Measurements from ENCODE around the gene LMAN2L. TPM values are rescaled to one million over a fixed set of nuclear protein-coding genes. Genes with fewer than 3 reads are reported as not detected.

LMAN2L gene
- total and polyA plus RNA-seq, 2 of the 8 experiments (the other 6 are each of a cell fraction or from before 2014, with no cell fraction given), result 14.3 to 17.6 TPM

DNA sequence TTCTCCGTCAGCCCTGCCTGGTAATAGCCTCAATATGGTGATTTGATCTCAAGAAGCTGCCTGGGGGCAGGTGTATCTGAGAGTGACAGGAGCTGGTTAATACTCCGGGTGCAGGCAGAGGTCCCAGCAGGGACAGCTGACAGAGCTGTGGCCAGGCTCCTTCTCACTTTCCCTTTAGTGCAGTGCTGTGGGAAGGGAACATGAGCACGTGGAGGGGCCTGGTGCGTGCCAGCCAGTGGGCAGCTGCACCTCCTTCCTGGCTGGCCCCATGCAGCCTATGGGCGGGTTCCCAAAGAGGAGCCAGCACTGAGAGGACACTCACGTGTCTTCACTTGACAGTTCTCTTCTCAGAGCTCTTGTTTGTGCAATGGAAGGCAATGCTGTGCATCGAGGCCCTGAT lies 29.9 kb upstream of the LMAN2L start:
- no peak overlapping the region for H3K9ac ChIP-seq (replicated peaks in 1 of 4; ENCODE audit: extremely low read depth in 1 of 4, low read depth in 3 of 4, low read length in 3 of 4)
- no peak overlapping the region for H2AFZ ChIP-seq (ENCODE audit: low read length)
- no peak overlapping the region for H3K56ac ChIP-seq (replicated peaks; ENCODE audit: insufficient read length, low read depth, low read length)
- no peak overlapping the region for H2AK5ac ChIP-seq (ENCODE audit: low read depth, low read length)
- no peaks in the 10 kb centered on the region for H3K23me2 ChIP-seq (ENCODE audit: low read depth, low read length)
- ChIA-PET CTCF (ENCODE audit: partially characterized antibody) (interaction anchor here (0.7 to 1.7 kb wide), 3 partner anchors 9 to 31 kb away, joined by 3 to 8 read pairs (median 5); no protein-coding TSS in a partner anchor), POLR2A (ENCODE audit: partially characterized antibody) (interaction anchor here (0.7 kb wide), 1 partner anchor 9 kb away, joined by 3 read pairs; the partner anchor contains the start of gene CNNM4)
- H3K18ac ChIP-seq (ENCODE audit: extremely low read depth, low read length), result no peak overlapping the region
- H3K4me3 ChIP-seq (ENCODE audit: extremely low read depth in 1 of 4, insufficient read depth in 2 of 4, low read depth in 3 of 4, low read length in 4 of 4), result no peak overlapping the region
- H3K9me3 ChIP-seq (ENCODE audit: insufficient read depth in 2 of 2, low read depth in 1 of 2, low read length in 1 of 2), result no peaks in the 10 kb centered on the region
- no peak overlapping the region for H2BK15ac ChIP-seq (ENCODE audit: low read length)
- H4K5ac ChIP-seq (ENCODE audit: insufficient read length, low read depth, low read length), result no peak overlapping the region
- DNase-seq (ENCODE audit: low read depth in 1 of 2, low spot score in 2 of 2) (no peak), FAIRE-seq (no peak)
- no peak overlapping the region for H3K14ac ChIP-seq (ENCODE audit: insufficient read length)
- peaks cover 15% of the 10 kb centered on the region for H3K79me1 ChIP-seq (ENCODE audit: low read depth, low read length)
- H3K4me2 ChIP-seq (ENCODE audit: insufficient read depth in 1 of 2, low read depth in 2 of 2, low read length in 2 of 2), result no peak overlapping the region
- WGBS, 2 experiments (ENCODE audit: extremely low coverage in 1 of 2, insufficient coverage in 1 of 2, insufficient read length in 1 of 2, insufficient replicate concordance in 2 of 2, low coverage in 1 of 2, low lambda C conversion rate in 2 of 2, missing lambda C conversion rate in 1 of 2), result 84% methylated on average over 6 of the region's 7 CpGs; no CpG with 5 or more reads in 1 of the 2 experiments
- H3K27ac ChIP-seq (ENCODE audit: low read depth, low read length), result no peak overlapping the region
- no peak overlapping the region for H2BK120ac ChIP-seq (replicated peaks; ENCODE audit: low read depth, low read length)
- no peaks in the 10 kb centered on the region for H3K27me3 ChIP-seq (replicated peaks in 1 of 4; ENCODE audit: control insufficient read depth in 3 of 4, extremely low read depth in 1 of 4, insufficient read depth in 3 of 4, low read length in 3 of 4)
- H2BK20ac ChIP-seq (ENCODE audit: low read length), result no peak overlapping the region
- H3K79me2 ChIP-seq (ENCODE audit: control insufficient read depth in 1 of 2, insufficient read depth in 2 of 2, low read length in 2 of 2), result peaks cover 0 to 12% of the 10 kb centered on the region in 2 experiments; a peak in 1 of 4 replicates
- no peak for TF ChIP-seq SIRT6 (IDR thresholded peaks at IDR 0.05; ENCODE audit: low read length)
- no peak for TF ChIP-seq MAFK (IDR thresholded peaks at IDR 0.05; ENCODE audit: low read depth, low read length)
- no peak for TF ChIP-seq SRF (IDR thresholded peaks at IDR 0.05; ENCODE audit: low read depth, low read length)
- TF ChIP-seq ZNF274 (IDR thresholded peaks at IDR 0.05; ENCODE audit: borderline replicate concordance, extremely low read depth, low read length), result no peak
- TF ChIP-seq SUZ12 (IDR thresholded peaks at IDR 0.05; ENCODE audit: low read length), result no peak
- TF ChIP-seq ATF2 (IDR thresholded peaks at IDR 0.05; ENCODE audit: low read length), result no peak
- no peak for TF ChIP-seq TCF12 (IDR thresholded peaks at IDR 0.05; ENCODE audit: low read depth, low read length)
- TF ChIP-seq ASH2L (IDR thresholded peaks at IDR 0.05; ENCODE audit: low read length), result no peak
- no peak for TF ChIP-seq PHF8 (conservative IDR thresholded peaks at IDR 0.05; ENCODE audit: low read depth, low read length)
- TF ChIP-seq SIN3A (conservative IDR thresholded peaks at IDR 0.05 in 1 of 2, IDR thresholded peaks at IDR 0.05 in 1 of 2; ENCODE audit: low read depth in 1 of 2, low read length in 2 of 2), result no peak
- TF ChIP-seq RFX5 (IDR thresholded peaks at IDR 0.05; ENCODE audit: borderline replicate concordance, low read depth, low read length), result no peak
- TF ChIP-seq SIX5 (IDR thresholded peaks at IDR 0.05; ENCODE audit: low read depth, low read length), result no peak
- H4K8ac ChIP-seq (ENCODE audit: extremely low read depth, insufficient read depth, low read length), result no peak overlapping the region
- no peak overlapping the region for H3K4ac ChIP-seq (replicated peaks; ENCODE audit: insufficient read length, low read depth, low read length)
- no peak overlapping the region for H4K91ac ChIP-seq (replicated peaks; ENCODE audit: insufficient read length, low read length)
- peaks cover 0 to 6% of the 10 kb centered on the region in 2 experiments for H4K20me1 ChIP-seq (replicated peaks in 1 of 2; ENCODE audit: control insufficient read depth in 1 of 2, insufficient read depth in 2 of 2, low read length in 2 of 2)
- no peak overlapping the region for H2BK12ac ChIP-seq (ENCODE audit: low read depth, low read length)
- H3K23ac ChIP-seq (ENCODE audit: insufficient read length), result no peak overlapping the region
- H2BK5ac ChIP-seq (ENCODE audit: low read depth, low read length), result no peak overlapping the region
- peaks cover 0 to 4% (median 0%) of the 10 kb centered on the region in 4 experiments; a peak in 3 of 7 replicates for H3K4me1 ChIP-seq (replicated peaks in 1 of 4; ENCODE audit: control insufficient read depth in 3 of 4, insufficient read depth in 4 of 4, low read length in 3 of 4)
- no peaks in the 10 kb centered on the region for H3K36me3 ChIP-seq (ENCODE audit: control insufficient read depth in 2 of 4, insufficient read depth in 4 of 4, low read length in 3 of 4)

All from H1 (cell line).